ENCODE results near the gene DLGAP1.

GRCh38 chr18:4468511-4468910 is 13.4 kb upstream of the DLGAP1 start:
- TF ChIP-seq ZNF384 (IDR thresholded peaks at IDR 0.05; ENCODE audit: borderline replicate concordance, low read depth, low read length) (peak; percentile 81), CREM (IDR thresholded peaks at IDR 0.05; ENCODE audit: low read depth) (no peak), CBX5 (IDR thresholded peaks at IDR 0.05; ENCODE audit: low read depth) (no peak), DPF2 (IDR thresholded peaks at IDR 0.05) (no peak), USF1 (IDR thresholded peaks at IDR 0.05; ENCODE audit: borderline replicate concordance, extremely low read length, insufficient read depth, low read depth, low read length) (no peak), CTCF (IDR thresholded peaks at IDR 0.05 in 2 of 3, conservative IDR thresholded peaks at IDR 0.05 in 1 of 3; ENCODE audit: control insufficient read depth in 2 of 3, extremely low read depth in 1 of 3, insufficient read depth in 1 of 3, low read depth in 3 of 3, low read length in 3 of 3) (no peak), JUNB (IDR thresholded peaks at IDR 0.05) (no peak), SMAD5 (IDR thresholded peaks at IDR 0.05; ENCODE audit: low read depth) (no peak), ZNF24 (IDR thresholded peaks at IDR 0.05) (no peak), POLR2A (IDR thresholded peaks at IDR 0.05; ENCODE audit: low read depth, low read length) (no peak)
